GM19372 (cell line): ENCODE results near the gene TMEM163.
"Not testable (repeated sequence)": the region's sequence is repeated elsewhere in the genome, so short reads cannot be mapped to it uniquely, and the experiment has no call there.

Experiments used
- ATAC-seq: cut with Tn5 transposase; IDR thresholded peaks from one replicate; pipeline ENCODE4 v1.9.1; 2021; ENCODE audit warnings: mild to moderate bottlenecking, low read depth, moderate library complexity; ENCODE audit not compliant: unreplicated experiment

TMEM163 gene

DNA sequence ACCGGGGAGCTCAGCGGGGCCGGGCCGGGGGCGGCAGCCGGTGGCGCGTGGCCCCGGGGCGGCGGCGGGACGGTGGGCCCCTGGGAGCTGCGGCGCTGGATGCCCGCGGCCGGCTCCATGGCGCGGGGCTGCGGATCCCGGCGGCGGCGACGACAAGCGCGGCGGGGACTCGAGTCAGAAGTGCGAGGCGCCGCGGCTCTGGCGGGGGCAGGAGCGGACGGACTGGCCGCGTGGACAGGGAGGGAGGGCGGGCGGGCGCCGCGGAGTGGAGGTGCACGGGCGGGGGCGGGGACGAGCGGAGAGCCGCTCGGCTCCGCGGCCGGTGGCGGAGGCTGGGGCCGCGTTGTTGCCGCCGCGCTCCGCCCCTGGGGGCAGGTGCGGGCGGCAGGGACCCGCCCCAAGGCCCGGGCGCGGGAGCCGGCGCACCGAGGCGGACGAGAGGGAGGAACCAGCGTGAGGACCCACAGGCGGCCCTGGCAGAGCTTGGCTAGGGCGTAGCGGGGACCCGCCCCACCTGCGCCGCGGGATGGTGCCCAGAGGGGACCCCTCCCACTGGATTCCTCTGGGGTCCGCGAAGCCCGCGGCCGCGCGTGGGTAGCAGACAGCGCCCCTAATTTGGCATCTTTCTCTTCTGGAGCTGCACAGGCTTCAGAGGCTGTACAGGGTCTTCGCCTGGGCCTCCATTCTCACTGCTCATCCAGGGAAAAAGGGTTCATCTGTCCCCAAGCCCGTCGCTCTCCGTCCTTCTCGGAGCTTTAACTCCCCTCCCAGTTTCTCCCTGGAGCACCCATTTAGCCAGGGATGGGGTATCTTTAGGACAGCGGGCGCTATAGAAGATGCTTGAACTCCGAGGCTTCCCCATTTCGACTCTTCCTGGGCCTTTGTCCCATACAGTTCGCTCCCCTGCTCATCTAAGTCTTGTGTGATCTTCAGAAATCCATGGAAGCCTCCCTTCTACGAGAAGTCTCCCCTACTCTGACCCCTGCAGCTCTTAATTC is at the start of gene TMEM163:
Gene TMEM163 (minus strand): TSS at position 184 of the 998 bp plus-strand sequence.
- peak; percentile 46 for ATAC-seq

DNA sequence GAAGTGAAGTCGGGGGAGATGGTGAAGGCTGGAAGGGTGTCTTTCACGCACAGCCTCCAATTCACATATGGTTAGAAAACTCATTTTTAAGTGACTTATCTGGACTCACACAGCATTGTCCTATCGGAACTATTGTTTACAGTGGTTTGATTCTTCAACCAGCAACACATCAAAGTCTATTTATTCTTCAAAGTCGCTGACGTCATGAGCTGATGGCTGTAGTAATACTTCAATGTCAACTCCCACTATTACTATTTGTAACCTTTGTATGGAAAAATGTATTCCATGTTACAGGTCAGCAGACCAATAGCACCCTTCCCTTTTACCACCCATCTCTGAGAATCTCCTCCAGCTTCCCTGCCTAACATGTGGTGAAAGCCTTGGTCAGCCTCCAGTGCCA is 47.8 kb upstream of the TMEM163 start:
- ATAC-seq: no peak

DNA sequence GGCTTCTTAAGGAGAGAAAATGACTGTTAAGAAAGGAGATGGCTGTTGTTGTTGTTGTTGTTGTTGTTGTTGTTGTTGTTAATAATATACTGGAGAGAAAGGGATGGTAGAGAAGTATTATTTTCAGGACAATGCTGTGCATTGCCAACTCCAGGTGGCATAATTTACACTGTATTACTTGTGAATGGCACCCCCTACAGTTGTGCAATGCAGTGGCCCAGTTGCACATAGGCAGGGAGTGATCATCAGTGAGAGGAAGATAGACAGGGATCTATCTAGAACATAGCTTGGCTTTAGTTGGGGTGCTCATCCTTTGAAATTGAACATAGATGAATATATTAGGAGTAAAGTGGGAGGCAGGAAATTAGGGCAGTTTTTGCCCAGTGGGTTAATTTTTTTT is 47.2 kb upstream of the TMEM163 start:
- no peak for ATAC-seq

DNA sequence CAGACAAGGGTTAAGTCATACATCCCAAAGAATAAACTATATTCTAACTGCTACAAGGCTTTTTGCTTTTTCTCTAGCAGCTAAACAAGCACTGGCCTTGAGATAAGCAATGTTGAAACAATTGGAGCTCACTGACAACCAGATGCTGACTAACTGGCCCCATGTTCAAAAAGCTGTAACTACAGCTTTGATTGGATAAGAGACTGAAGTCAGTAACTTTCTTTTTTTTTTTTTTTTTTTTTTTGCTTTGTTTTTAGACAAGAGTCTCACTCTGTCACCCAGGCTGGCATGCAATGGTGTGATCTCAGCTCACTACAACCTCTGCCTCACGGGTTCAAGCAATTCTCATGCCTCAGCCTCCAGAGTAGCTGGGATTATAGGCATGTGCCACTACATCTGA is 45.4 kb upstream of the TMEM163 start:
- ATAC-seq: no peak

DNA sequence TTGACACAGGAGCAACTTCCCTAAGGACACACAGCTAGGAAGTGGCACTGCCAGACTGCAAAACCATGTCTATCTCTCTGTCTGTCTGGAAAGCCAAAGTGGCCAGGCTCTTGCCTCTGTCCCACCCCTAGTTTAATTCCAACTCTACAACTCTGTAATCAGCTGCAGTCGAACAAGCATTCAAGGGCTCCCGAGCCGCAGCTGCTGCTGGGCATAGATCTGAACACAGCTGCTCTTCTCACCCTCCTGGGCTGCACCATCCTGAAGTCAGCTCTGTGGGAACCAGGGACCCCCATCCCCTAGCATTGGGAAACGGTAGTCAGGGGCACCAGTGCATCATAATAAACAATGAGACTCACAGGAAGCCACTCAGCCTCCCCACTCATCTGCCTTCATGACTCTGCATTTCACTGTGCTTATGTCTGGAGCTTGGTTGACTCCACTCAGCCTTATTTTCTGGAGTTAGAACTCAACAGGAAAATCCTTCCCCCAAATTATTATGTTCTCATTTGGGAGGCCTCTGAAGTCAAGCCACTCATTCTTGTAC is 44.4 kb upstream of the TMEM163 start:
- no peak for ATAC-seq

DNA sequence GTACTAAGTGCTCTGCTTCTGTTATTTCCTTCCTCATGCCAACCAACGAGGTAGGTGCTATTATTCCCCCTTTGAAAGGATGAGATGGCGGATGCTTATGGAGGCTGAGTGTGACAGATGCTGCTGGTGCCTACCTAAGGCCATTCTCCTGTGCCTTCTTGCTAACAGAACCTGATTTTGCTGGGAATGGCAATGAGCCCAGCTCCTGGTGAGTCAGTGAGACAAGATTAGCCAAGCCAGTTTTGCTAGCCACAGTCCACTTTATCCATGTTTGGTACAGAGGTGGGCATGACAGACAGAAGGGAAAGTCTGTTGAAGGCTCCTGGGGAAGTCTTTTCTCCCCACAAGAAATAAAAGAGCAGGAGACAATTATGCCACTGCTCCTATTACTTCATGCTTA is 43.7 kb upstream of the TMEM163 start:
- no peak for ATAC-seq

DNA sequence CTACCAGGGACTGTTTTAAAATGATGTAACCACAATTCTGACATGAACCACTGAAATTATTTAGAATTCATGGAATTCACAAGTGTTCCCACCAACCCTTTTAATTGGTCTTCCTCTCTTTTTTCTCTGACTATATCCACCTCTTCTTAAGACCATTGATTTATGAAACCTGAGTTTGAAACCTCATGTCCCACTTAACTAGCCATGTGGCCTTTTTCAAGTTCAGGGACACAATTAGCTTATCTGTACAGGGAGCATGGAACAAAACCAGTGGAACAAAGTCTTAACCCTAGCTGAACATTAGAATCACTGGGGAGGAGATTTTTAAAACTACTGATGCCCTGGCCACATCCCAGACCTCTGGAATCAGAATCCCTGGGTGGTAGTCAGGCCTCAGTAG is 41.6 kb upstream of the TMEM163 start:
- ATAC-seq: no peak

DNA sequence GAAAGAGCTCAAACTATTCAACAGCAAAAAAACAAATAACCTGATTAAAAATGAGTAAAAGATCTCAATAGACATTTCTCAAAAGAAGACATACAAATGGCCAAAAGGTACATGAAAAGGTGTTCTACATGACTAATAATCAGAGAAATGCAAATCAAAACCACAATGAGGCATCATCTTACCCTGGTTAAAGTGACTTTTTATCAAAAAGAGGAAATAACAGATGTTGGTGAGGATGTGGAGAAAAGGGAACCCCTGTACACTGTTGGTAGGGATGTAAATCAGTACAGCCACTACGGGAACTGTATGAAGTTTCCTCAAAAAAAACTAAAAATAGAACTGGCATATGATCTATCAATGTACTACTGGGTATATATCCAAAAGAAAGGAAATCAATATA is 39.8 kb upstream of the TMEM163 start:
- ATAC-seq: no peak

DNA sequence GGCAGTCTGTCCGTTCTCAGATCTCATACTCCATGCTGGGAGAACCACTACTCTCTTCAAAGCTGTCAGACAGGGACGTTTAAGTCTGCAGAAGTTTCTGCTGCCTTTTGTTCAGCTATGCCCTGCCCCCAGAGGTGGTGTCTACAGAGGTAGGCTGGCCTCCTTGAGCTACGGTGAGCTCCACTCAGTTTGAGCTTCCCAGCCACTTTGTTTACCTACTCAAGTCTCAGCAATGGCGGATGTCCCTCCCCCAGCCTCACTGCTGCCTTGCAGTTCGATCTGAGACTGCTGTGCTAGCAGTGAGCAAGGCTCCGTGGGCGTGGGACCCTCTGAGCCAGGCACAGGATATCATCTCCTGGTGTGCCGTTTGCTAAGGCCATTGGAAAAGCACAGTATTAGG is 33.2 kb upstream of the TMEM163 start:
- not testable (repeated sequence) for ATAC-seq

DNA sequence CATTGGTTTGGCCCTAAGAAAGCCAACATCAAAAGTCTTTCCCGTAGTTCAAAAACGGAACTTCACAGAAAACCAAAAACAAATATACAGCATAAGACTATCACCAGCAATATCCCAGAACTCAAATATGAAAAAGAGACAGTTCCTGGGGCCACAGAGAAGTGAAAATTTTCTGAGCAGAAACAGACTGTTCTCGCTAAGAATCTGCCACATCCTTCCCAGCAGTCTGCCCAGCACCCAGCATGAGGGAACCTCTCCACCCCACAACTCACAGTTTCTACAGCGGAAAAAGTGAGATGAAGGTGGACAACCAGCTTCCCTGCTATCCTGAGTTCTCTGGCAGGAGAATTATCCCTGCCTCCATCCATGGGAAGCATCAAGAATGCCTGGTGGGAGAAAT is 26.7 kb upstream of the TMEM163 start:
- ATAC-seq: no peak

DNA sequence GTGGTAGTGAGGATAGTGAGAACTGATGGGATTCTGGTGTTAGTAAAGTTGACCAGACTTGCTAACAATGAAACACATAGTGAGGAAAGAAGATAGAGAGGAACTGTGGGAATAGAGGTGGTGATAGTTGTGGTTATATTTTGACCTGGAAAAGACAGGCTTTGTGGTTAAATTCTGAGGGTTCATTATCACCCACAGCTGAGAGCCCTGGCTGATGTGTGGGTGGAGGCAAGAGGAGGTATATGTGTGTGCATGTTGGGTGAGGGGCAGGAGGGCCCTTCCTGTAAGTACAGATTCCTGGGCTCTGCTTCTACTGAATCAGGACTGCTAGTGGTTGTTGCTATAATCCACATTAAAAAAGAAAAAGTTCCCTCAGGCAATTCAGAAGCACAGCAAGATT is 26.2 kb upstream of the TMEM163 start:
- no peak for ATAC-seq

DNA sequence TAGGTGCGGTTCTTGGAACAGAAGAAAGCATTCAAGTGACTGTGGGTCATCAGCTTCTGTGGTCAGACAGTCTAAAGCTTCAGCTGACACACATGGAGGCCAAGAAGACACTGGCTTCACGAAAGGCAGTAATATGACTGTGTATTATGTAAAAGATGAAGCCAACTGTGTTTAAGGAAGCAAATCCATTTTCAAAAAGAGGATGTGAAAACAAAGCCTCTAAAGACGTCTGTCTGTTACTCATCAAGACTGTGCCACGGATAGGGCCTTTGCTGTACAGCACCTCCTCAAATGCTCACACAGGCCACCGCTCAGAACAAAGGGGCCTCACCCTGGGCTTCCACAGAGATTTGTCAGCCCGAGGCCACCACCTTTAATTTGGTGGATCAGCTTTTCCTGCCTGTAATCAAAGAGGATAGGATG is 21.1 kb upstream of the TMEM163 start:
- peak; percentile 95 for ATAC-seq

DNA sequence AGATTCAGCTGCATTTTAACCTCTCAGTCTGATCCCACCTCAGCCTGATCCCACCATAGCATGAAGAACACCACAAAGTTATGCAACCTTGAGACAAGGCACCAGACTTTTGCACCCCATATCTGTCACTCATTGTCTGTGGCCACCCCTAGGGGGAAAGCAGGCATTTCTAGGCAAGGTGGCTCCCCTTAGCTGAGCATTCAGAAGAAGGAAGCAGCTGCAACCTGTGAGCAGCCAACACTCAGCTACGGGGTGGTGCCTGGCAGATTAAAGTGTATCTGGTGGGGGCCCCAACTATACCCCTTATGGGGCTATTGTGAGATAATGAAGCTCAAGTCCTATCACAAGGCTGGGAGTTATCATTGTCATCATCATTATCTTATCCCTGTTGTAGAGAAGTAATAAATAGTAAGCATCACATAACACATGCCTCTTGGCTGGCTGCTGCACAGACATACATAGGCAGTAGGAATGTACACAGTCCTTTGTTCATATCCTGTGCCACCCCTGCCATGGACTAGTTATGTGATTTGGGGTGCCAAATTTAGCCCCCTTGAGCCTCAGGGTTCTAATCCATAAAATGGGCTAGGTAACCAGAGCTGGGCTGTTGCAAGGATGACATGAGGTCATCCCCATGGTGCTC is 20.6 kb upstream of the TMEM163 start:
- ATAC-seq: no peak

DNA sequence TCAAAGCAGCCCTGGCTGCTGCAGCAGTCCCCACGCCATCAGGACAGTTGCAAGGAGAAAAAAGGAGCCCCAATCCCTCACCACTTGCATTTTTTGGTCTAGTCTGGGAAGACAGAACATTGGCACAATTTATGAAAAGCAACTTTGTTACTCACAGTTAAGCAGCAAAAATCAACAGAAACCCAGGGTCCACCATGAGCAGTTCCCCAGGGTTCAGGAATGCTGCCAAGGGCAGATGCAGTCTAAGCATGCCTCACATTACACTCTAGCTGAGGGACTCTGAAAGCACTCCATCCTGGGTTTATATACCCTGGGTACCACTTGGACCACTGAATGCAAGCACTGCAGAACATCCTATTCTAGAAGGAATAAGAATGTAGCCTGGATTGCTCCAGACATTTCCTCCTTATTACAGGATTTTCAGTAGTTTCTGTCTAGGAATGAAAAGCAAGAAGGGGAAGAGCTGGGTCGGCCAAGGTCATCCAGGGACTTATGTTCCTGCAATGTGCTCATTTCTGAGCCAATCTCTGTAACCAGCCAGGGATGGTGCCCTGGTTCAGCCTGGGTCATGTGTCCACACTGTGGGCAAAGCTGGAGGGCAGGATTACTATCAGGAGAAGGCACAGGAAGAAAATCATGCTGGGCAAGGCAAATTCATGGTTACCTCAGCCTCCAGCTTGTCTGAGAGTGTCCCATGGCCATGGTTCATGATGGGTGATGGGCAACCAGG is 19.5 kb upstream of the TMEM163 start:
- ATAC-seq: no peak

DNA sequence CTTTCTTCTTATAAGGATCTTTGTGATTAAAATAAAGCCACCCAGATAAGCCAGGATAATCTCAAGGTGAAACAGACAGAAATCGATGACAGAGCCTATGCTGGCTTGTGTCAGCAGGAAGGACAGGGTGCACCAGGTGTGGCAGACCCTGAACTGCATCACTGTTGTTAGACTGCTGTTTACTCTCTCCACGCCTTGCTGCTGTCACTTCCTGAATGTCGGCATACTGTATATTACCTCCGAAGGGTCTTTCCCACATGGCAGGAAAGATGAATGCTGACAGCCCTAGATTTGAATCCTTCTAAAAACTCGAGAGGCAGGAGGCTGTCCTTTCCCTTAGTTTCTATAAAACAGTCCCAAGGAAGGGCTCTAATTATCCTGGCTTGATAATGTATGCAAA is 18.9 kb upstream of the TMEM163 start:
- no peak for ATAC-seq

DNA sequence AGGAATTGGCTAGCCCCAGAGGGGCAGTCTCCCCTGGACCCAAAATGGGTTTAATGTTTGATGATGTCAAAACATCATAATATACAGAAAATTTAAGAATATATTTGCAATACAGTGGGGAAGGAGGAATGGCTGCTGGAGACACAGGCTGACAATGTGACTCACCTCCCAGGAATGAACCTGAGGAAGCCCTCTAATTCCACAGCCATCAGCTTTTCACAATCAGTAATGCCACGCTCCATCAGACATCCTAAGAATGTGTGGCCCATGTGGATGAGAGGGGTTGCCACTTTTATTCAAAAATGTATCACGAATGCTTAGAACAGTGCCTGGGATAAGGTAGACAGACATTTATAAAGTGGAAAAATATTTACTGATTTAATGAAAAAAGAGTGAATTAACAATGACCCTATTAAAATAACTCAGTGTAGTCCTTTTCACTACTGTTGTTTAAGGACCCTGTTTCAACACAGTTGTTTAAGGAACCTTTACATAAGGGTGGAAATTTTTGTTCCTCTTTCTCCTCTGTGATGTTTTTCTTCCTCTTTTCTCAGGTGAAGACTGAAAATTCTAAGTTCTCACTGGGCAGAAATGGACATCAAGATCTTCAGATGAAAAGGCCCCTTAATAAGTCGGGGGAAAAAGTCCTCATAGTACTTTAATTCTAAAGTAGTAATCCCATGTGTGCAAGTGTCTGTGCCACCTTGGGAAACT is 17.5 kb upstream of the TMEM163 start:
- ATAC-seq: no peak

DNA sequence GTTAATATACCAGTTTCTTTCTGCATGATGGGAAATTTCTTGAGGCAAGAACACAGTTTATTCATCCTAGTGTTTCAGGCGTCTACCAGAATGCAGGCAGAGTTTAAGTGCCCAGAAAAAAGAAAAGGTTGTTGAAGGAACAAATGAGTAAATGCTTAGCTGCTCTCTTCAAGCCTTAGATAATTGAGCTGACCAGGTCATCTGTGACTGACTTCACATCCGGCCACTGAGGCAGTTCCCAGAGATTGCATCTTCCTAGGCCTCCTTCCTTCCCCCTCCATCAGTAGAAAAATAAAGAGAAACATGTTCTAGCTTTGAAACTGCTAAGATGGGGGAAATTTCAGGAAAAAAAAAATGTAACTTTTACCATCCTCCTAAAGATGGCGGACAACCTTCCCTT is 9.4 kb upstream of the TMEM163 start:
- no peak for ATAC-seq

DNA sequence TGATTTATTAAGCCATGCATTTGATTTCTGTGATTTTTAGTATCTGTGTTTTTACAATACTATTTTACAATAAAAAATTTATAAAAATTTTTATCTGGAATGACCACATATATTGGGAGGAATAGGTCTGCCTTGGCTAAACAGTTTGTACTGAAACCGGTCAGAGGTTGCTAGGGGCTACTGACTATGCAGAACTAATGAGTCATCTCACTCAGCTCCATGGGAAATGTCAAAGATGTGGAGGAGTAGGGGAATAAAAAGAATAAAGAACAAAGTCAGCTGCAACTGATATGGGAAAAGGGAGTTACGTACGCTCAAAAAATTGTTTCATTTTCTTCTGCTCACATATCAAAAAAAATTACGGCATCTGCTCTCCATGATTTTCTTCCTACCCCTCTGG is 8.6 kb upstream of the TMEM163 start:
- ATAC-seq: no peak

DNA sequence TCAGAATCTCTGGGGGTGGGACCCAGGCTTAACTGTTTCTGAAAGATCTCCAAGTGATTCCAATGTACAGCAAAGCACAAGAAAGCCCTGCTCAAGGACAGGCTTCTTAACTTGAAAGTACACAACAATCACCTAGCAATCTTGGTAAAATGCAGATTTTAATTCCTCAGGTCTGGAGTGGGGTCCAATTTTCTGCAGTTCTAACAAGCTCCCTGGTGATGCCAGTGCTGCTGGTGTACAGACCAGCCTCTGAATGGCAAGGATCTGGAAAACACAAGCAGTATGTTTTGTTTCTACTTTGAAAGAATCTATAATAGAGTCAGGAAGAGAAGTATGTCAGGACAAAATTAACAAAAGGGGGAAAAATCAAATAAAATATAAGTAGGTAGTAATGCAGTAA is 7.8 kb upstream of the TMEM163 start:
- no peak for ATAC-seq

DNA sequence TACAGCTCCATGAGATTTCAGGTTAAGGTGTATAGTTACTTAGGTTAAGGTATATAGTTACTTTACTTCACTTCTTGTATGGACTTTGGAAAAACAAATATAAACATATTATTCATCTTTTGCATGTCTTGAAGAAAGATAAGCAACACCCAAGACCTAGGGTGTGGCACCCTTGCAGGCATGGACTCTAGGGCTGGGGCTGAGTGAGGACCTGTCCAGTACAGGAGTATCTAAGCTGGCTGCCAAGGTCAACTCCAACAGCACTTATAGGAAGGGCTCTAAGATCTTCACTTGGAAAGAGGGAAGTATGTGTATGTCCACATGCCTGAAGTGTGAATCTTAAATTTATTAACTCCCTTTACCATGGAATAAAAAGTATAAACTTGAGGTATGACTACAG is 7.1 kb upstream of the TMEM163 start:
- ATAC-seq: no peak
